GM12874 (cell line): Measurements from ENCODE around the gene SLC34A3.

ENCODE experiments used
- TF ChIP-seq, protein P1 (sequence below): IDR thresholded peaks from 2 replicates; pipeline ENCODE4 v1.5.1; 2011; ENCODE audit warnings: low read depth, mild to moderate bottlenecking, control low read depth, low read length, moderate library complexity; ENCODE audit not compliant: insufficient read depth

The SLC34A3 gene

DNA sequence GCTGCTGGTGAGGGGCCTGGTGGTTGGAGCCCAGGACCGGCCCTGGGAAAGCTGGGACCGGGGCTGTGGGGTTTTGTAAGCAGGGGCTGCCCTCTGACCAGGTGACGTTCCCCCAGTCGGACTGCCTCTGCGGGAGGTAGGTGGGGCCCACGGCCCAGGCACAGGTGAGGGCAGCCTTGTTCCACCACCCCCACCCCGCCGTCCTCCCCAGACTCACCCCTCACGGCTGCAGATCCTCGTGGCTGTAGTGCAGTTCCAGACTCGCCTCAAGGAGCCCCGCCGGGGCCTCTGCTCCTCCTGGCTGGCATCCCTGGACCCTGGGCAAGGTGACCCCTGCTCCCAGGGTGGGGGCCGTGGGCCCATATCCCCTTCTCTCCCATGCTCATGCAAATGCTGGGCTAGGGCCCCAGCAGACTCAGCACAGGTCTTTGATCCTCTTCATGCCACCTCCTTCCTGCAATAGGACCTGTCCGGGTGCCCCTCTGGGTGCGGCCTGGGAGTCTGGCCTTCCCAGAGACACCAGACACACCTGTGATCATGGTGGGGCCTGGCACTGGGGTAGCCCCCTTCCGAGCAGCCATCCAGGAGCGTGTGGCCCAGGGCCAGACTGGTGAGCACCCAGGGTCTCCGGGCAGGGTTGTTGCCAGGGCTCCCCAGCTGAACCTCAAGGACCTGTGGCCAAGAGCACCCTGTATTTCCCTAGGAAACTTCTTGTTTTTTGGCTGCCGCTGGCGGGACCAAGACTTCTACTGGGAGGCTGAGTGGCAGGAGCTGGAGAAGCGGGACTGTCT, 15.3 kb upstream of the SLC34A3 start:
- TF ChIP-seq, protein P1, sequence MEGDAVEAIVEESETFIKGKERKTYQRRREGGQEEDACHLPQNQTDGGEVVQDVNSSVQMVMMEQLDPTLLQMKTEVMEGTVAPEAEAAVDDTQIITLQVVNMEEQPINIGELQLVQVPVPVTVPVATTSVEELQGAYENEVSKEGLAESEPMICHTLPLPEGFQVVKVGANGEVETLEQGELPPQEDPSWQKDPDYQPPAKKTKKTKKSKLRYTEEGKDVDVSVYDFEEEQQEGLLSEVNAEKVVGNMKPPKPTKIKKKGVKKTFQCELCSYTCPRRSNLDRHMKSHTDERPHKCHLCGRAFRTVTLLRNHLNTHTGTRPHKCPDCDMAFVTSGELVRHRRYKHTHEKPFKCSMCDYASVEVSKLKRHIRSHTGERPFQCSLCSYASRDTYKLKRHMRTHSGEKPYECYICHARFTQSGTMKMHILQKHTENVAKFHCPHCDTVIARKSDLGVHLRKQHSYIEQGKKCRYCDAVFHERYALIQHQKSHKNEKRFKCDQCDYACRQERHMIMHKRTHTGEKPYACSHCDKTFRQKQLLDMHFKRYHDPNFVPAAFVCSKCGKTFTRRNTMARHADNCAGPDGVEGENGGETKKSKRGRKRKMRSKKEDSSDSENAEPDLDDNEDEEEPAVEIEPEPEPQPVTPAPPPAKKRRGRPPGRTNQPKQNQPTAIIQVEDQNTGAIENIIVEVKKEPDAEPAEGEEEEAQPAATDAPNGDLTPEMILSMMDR = no peak

DNA sequence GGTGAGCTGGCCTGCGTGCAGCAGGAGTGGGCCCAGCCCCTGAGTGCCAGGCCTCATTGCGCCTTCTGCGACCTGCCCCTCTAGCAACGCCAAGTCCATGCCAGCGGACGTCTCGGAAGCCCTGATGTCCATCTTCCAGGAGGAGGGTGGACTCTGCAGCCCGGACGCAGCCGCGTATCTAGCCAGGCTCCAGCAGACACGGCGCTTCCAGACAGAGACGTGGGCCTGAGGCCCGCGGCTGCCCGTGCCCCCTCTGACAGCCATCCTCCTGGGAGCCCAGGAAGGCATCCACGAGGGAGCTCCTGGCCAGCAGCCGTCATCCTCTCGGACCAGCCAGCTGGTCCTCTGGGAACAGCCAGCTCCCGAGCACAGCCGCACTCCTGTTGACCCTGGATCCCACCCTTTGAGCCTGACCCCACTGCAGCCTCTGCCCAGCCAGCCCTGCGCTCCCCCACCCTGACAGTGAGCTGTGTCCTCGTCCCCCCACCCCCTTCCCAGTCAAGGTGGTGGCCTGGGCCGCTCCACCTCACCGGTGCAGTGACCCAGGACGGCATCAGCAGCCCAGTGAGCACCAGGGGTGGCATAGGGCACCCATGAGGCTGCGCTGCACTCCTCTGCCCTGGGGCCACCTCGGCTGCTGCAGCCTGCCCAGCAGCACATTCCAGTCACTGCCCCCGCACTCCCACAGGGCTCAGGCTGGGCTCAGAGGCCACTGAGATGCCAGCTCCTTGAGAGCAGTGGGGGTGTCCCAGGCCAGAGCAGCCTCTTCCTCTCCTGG, 14.3 kb upstream of the SLC34A3 start:
- TF ChIP-seq, protein P1 = no peak

DNA sequence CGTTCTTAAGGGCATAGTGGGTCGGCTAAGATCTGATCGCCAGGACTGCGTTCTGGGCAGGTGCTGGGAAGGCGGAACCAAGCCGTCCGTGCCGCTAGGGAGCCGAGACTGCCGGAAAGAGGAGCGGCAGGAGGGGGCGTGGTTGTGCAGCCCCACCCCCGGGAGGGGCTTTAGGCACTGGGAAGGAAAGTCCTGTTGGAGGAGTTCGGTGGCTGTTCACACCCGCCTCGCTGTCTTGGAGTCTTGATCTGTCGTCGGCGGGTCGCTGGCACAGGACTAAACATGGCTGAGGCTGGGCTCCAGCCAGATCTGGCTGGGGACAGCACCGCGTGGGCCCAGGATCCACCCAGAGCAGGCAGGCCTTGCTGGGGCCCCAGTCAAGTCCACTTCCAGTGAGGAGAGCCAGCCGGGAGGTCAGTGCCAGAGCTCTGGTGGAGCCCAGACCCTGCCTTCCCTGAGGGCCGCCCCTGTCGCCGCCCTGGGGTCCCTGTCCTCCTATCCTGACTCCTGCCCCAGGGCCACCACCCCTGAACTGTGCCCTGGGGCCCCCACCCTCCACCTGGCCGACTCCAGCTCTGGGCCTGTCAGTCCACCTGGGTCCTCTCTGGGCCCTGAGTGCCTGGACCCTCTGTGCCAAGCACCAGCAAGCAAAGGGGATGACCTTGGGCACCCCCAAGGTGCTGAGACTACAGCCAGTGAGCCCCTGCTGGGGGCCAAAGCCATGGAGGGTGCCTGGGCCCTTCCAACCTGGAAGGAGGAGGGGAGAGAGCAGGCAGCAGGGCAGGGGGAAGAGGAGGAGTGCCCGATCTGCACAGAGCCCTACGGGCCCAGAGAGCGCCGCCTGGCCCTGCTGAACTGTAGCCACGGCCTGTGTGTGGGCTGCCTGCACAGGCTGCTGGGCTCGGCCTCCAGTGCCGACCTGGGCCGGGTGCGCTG, 13.2 kb upstream of the SLC34A3 start:
- TF ChIP-seq, protein P1 = no peak

DNA sequence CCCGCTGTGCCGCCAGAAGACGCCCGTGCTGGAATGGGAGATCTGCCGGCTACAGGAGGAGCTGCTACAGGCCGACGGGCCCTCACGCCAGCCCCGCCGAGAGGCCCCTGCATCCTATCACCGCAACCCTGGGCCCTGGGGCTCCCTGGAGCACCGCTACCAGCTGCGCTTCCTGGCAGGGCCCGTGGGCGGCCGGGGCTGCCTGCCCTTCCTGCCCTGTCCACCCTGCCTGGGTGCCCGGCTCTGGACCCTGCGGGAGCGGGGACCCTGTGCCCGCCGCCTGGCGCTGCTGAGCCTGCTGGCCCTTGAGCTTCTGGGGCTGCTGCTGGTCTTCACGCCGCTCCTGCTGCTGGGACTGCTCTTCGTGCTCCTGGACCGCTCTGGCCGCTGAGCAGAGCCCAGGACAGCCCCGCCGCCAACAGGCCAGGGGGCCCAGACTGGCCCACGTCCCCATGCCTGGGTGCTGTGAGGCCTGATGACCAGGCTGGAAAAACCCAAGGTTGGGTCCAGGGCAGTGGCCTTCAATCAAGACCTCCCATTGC, 12.4 kb upstream of the SLC34A3 start:
- TF ChIP-seq, protein P1 = no peak

DNA sequence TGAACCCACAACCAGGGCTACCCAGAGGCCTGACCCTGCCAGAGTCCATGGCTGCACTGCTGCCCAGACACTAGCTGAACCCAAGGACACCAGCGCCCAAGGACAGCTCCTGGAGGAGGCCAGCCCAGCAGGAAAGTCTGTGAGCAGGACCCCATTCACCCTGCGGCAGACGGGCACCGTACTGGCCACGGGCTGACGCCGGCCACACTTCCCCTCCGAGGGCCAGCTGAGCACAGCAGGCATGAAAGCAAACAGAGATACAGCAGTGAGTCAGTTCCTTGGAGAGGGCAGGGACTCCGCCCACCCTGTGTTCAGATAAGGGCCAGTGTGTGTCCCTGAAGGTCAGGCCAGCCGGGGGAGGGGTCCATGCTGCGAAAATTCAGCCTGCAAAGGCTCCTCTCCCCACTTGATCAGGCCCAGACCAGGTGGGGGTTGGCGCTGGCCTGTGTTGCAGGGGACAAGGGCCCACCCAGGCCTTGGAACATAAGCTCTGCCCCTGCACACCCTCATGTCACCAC, 11.9 kb upstream of the SLC34A3 start:
- TF ChIP-seq, protein P1 = no peak

DNA sequence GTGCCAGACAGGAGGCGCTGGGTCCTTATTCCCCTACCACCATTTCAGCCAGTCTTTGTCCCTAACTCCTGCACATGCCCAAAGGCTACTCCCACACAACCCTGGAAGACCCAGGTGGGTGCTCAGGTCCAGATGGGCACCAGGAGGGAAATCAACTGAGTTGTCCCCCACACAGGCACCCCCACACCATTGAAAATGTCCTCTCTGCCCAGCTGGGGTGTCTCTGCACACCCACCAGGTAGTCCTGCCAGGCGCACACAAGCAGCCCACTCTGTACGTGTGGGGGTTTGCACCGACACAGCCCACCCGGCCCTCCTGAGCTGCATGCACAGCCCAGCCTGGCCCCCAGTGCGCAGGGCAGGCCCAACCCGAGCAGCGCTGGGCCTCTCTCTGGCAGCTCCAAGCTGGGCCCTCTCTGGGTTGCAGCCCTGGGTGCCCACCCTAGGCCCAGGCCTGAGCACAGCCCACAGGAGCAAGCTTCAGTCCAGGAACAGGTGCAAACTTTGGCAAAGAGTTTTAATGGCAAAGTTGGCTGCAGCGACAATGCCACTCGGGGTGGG, 10.9 kb upstream of the SLC34A3 start:
- TF ChIP-seq, protein P1 = no peak
